ENCODE results near the gene LRP1B.

- TF ChIP-seq, protein P1, sequence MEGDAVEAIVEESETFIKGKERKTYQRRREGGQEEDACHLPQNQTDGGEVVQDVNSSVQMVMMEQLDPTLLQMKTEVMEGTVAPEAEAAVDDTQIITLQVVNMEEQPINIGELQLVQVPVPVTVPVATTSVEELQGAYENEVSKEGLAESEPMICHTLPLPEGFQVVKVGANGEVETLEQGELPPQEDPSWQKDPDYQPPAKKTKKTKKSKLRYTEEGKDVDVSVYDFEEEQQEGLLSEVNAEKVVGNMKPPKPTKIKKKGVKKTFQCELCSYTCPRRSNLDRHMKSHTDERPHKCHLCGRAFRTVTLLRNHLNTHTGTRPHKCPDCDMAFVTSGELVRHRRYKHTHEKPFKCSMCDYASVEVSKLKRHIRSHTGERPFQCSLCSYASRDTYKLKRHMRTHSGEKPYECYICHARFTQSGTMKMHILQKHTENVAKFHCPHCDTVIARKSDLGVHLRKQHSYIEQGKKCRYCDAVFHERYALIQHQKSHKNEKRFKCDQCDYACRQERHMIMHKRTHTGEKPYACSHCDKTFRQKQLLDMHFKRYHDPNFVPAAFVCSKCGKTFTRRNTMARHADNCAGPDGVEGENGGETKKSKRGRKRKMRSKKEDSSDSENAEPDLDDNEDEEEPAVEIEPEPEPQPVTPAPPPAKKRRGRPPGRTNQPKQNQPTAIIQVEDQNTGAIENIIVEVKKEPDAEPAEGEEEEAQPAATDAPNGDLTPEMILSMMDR (IDR thresholded peaks at IDR 0.05; ENCODE audit: low read length): no peak
- TF ChIP-seq EZH2 (IDR thresholded peaks at IDR 0.05; ENCODE audit: borderline replicate concordance, low read length): no peak
Observed at GRCh38 chr2:141676139-141676538, 454.7 kb downstream of the LRP1B start.
